ENCODE measurements around the gene N4BP3.

GRCh38 chr5:178162481-178162880, 49.1 kb downstream of the N4BP3 start:
- TF ChIP-seq CTCF (IDR thresholded peaks at IDR 0.05; ENCODE audit: insufficient read depth, low read length, poor library complexity, severe bottlenecking) (no peak), EZH2phosphoT487 (conservative IDR thresholded peaks at IDR 0.05; ENCODE audit: low read length) (no peak)

All from SU-DHL-6 (cell line).